Ureter (tissue), 1 donor: ENCODE data around the gene OR4A47. TPM values are rescaled to one million over a fixed set of nuclear protein-coding genes. Genes with fewer than 3 reads are reported as not detected.
"Not testable (repeated sequence)": the region's sequence is repeated elsewhere in the genome, so short reads cannot be mapped to it uniquely, and the experiment has no call there.

ENCODE experiments used
- DNase-seq: peaks from one replicate; pipeline ENCODE4 v3.0.0-alpha.2; 2020; ENCODE audit warnings: low spot score
- total RNA-seq: library from RNA; stranded (reverse); gene quantifications from one replicate; pipeline ENCODE4 v1.2.4, GENCODE V29; 2023
- donor health status: DM: yes; HTN: yes; CAD: no.

Gene OR4A47
- total RNA-seq = not detected

- not testable (repeated sequence) for DNase-seq
These were observed at the start of gene OR4A47 for GRCh38 chr11:48488493-48488892. TSS of gene OR4A47 (plus strand) at chr11:48488793. CDS start at chr11:48488793, 0 bp downstream.

GRCh38 chr11:48455909-48456308 lies 32.7 kb upstream of the OR4A47 start:
- DNase-seq = not testable (repeated sequence)

GRCh38 chr11:48473966-48474365 lies 14.6 kb upstream of the OR4A47 start:
- not testable (repeated sequence) for DNase-seq

- not testable (repeated sequence) for DNase-seq
These were observed 13.9 kb upstream of the OR4A47 start for GRCh38 chr11:48474703-48475102.

GRCh38 chr11:48506169-48506568 lies 17.6 kb downstream of the OR4A47 start:
- DNase-seq = not testable (repeated sequence)

GRCh38 chr11:48538991-48539390 lies 50.4 kb downstream of the OR4A47 start:
- DNase-seq = no peak

Other genes with a start within 250 kb of the OR4A47 start
- gene OR4X2, start 243.7 kb upstream of the OR4A47 start, total RNA-seq = not detected
- not detected for gene OR4X1, start 224.9 kb upstream of the OR4A47 start, total RNA-seq
- not detected for gene OR4S1, start 182.6 kb upstream of the OR4A47 start, total RNA-seq
- not detected for gene OR4C3, start 163.9 kb upstream of the OR4A47 start, total RNA-seq
- not detected for gene OR4C5, start 122.3 kb upstream of the OR4A47 start, total RNA-seq